HG02571 (cell line): ENCODE results near the gene KCNH1.

Experiments used
- ATAC-seq: cut with Tn5 transposase; IDR thresholded peaks from one replicate; pipeline ENCODE4 v1.9.1; 2021; ENCODE audit warnings: mild to moderate bottlenecking, moderate library complexity; ENCODE audit not compliant: unreplicated experiment

Gene KCNH1

GRCh38 chr1:210815641-210816550 is 318.1 kb downstream of the KCNH1 start:
- ATAC-seq, result no peak

- no peak for ATAC-seq
Observed at GRCh38 chr1:210814382-210815123, 319.4 kb downstream of the KCNH1 start.

GRCh38 chr1:210801501-210801900 is 332.4 kb downstream of the KCNH1 start:
- no peak for ATAC-seq

- no peak for ATAC-seq
Observed at GRCh38 chr1:210800756-210801155, 333.2 kb downstream of the KCNH1 start.

- ATAC-seq, result no peak
Observed at GRCh38 chr1:210800301-210800700, 333.6 kb downstream of the KCNH1 start.

GRCh38 chr1:210797422-210797821 is 336.5 kb downstream of the KCNH1 start:
- ATAC-seq, result no peak

GRCh38 chr1:210796421-210796820 is 337.5 kb downstream of the KCNH1 start:
- no peak for ATAC-seq

GRCh38 chr1:210794445-210794844 is 339.5 kb downstream of the KCNH1 start:
- no peak for ATAC-seq

GRCh38 chr1:210792250-210793102 is 341.5 kb downstream of the KCNH1 start:
- ATAC-seq, result no peak

GRCh38 chr1:210790196-210790595 is 343.8 kb downstream of the KCNH1 start:
- ATAC-seq, result no peak

GRCh38 chr1:210787800-210788199 is 346.1 kb downstream of the KCNH1 start:
- no peak for ATAC-seq

- no peak for ATAC-seq
Observed at GRCh38 chr1:210786546-210786945, 347.4 kb downstream of the KCNH1 start.

GRCh38 chr1:210783925-210784324 is 350.0 kb downstream of the KCNH1 start:
- no peak for ATAC-seq

GRCh38 chr1:210781652-210782051 is 352.3 kb downstream of the KCNH1 start:
- ATAC-seq, result no peak

GRCh38 chr1:210779269-210779668 is 354.7 kb downstream of the KCNH1 start:
- no peak for ATAC-seq

GRCh38 chr1:210777914-210778313 is 356.0 kb downstream of the KCNH1 start:
- ATAC-seq, result no peak

GRCh38 chr1:210776712-210777111 is 357.2 kb downstream of the KCNH1 start:
- ATAC-seq, result no peak

GRCh38 chr1:210775289-210775688 is 358.7 kb downstream of the KCNH1 start:
- ATAC-seq, result no peak

GRCh38 chr1:210773450-210773849 is 360.5 kb downstream of the KCNH1 start:
- ATAC-seq, result no peak

- no peak for ATAC-seq
Observed at GRCh38 chr1:210771131-210771530, 362.8 kb downstream of the KCNH1 start.

- ATAC-seq, result no peak
Observed at GRCh38 chr1:210770396-210770984, 363.5 kb downstream of the KCNH1 start.
